Measurements from ENCODE around the gene AGAP3.

Gene AGAP3

GRCh38 chr7:151138153-151138851, 52.0 kb downstream of the AGAP3 start:
- DNase-seq, result no peak

DNA sequence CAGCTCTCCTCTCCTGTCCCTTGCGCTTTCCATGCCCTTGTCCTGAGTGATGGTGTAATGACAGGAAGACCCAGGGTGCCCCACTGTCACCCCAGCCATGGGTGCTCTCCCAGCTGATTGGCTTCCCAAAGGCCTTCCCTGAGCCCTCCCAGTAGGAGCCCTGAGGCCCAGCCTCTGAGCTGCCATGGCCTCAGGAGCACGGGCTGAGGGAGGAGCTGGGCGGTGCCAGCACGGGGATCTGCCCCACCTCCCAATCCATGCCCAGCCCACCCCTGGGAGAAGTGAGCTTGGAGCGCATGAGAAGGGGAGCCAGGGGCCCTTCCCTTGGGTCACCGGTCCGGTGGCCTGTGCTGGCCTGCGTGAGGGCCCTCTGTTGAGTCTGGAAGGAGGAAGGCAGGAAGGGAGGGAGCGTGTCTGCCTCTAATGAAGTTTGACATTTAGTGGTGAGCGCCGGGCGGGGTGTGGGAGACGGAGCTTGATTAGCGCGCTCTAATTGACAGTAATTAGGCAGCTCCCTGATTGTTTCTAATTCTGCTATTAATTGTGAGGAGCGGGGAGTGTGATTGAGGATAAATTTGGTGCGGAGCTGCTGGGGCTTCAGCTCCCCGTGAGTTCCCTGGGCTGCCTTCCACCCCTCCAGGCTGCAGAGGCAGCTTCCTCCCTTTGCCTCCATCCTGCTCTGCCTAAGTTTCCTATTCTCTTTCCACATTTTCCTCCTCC, 53.0 kb downstream of the AGAP3 start:
- DNase-seq, result no peak

DNA sequence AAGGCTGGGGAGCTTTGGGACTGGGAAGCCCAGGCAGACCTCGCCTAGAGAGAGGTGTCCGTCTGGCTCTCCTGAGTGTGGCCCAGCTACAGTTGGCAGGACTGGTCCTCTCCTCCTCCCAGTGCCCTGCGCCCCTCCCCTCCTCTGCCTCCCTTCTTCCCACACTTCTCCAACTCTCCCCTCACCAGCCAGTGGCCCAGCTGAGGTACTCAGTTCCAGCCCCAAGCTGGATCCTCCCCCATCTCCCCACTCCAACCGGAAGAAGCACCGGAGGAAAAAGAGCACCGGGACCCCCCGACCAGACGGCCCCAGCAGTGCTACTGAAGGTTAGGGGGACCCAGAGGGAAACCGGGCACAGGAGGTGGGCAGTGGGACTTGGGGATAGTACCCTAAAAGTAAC, 53.5 kb downstream of the AGAP3 start:
- DNase-seq, result no peak

- no peak for DNase-seq
Observed at GRCh38 chr7:151140826-151141225, 54.6 kb downstream of the AGAP3 start.

- DNase-seq, result no peak
Observed at GRCh38 chr7:151141311-151141854, 55.1 kb downstream of the AGAP3 start.

GRCh38 chr7:151141855-151142685, 55.8 kb downstream of the AGAP3 start:
- no peak for DNase-seq

GRCh38 chr7:151142686-151143040, 56.4 kb downstream of the AGAP3 start:
- DNase-seq, result no peak

DNA sequence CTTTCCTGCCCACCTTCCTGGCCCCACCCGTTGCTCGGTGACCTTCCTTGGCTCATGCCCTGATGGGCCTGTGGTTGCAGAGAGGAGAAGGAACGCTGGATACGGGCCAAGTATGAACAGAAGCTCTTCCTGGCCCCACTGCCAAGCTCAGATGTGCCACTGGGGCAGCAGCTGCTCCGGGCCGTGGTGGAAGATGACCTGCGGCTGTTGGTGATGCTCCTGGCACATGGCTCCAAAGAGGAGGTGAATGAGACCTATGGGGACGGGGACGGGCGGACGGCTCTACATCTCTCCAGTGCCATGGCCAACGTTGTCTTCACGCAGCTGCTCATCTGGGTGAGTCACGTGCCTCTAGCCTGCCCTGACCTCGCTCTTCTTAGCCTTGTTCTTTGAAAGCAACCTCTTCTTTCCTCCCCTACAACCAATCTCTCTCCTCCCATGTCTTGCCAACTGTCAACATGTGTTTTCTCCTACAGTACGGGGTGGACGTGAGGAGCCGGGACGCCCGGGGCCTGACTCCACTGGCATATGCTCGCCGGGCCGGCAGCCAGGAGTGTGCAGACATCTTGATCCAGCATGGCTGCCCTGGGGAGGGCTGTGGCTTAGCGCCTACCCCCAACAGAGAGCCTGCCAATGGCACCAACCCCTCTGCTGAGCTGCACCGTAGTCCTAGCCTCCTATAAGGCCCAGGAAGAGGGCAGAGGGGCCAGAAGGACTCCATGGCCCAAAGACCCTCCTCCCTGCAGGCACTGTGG, 57.2 kb downstream of the AGAP3 start:
- DNase-seq, result no peak

DNA sequence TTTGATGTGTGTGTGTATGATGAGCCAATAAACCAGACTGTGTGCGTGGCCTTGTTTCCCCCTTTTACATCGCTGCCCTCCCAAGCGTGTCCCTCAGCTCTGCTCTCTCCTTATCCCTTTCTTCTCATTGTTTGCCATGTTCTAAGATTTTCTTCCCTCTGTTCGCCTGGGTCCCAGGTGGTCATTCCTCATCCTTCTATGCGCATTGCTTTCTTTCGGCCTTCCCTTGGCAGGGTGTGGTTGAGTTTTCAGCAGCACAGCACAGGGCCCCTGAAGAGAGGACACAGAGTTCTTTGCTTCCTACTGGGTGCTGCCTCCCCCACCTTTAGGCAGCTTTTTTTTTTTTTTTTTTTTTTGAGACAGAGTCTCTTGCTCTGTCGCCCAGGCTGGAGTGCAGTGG, 58.1 kb downstream of the AGAP3 start:
- DNase-seq, result no peak

GRCh38 chr7:151146761-151147160, 60.5 kb downstream of the AGAP3 start:
- DNase-seq, result no peak

DNA sequence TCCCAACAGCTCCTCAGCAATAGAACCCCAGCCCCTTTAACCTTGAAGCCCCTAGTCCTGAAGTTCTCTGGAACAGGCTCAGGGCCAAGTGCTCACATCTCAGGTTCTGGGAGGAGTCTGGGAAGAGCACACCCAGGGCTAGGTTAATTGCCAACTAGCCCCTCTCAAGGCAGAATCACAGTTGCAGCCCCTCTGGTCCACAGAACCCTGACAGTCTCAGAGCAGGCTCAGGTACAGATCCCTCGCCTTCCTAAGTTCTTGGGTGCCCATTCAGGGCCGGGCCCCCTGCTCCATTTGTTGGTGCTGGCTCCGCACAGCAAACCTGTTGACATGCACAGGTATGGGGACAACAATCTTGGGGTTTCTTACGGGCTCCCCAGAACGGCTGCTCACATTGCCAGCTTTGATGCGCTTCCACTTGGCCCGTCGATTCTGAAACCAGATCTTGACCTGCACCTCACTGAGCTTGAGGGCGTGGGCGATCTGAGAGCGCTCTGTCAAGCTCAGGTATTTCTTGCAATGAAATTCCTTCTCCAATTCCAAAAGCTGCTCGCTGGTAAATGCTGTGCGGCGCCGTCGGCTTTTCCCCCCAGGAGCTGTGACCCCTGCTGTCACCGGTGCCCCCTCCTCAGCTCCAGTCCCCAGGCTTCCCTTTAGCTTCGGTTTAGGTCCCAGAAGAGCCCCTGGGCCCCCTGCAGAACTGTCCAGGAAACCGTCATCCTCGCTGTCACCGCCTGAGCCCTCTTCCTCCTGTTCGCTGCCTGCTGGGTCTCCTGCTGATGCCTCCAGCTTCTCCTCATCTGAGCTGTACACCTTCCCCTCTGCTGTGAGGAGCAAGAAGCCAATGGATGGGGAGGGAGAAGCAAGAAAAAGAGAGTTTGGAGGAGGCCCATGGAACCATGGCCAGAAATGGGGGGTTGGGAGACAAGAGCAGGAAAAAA, 62.3 kb downstream of the AGAP3 start:
- no peak for DNase-seq

DNA sequence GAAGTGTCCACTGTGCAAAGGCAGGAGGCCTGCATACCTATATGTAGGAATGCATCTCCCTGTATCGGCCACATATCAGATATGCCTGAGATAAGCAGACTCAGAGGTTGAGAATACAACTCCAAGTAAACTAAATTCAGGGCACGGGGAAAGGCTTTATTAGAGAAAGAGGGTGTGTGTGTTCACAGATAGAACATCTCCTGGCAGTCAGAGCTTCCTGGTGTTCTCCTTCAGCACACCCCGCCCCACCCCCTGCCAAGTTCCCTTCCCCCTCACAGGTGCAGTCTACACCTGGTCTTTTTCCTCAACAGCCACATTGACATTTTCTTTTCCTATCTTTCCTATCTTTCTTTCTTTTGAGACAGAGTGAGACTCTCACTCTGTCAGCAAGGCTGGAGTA, 64.1 kb downstream of the AGAP3 start:
- no peak for DNase-seq

GRCh38 chr7:151152643-151153513, 66.6 kb downstream of the AGAP3 start:
- no peak for DNase-seq

- DNase-seq, result no peak
Observed at GRCh38 chr7:151157645-151158329, 71.5 kb downstream of the AGAP3 start.

DNA sequence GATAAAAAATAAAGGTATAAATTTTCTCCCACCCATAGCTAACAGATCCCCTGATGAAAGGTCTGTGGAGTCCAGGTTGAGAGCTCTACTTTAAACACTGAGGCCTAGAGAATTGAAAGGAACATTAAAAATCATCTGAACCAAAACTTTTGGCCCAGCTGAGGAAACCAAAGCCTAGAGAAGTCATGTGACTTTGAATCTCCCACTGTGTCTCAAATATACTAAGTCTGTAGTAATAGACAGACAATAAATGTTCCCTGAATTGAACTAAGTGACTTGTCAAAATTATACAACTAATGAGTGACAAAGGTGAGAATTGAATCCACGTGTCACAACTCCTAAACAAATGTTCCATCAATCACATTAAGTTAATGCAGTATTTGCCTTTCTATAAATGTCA, 75.5 kb downstream of the AGAP3 start:
- DNase-seq, result no peak

DNA sequence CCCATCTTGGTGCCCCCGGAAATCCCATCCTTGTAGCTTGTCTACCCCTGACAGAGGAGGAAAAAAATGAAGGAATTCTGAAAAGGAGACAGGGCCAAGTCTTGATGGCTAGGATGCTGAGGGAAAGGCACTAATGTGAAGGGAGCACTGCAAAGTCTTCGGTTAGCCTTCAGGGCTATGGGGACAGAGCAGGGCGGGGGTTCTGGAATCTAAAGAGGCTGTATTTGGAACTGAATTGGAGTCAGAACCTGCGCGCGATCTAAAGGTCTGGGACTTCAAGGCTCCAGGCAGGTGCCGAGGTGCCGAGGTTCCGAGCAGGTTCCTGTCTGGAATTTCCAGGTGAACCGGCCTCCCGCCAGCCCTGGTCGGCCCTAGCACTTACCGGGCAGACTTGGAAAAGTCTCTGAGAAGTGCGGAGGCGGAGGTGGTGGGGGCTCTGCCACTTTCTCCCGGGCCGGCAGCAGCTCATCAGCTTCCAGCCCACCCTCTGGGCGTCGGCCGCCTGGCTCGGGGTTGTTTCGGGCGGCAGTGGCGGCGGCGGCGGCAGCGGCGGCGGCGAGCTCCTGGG, 80.4 kb downstream of the AGAP3 start:
- no peak for DNase-seq

DNA sequence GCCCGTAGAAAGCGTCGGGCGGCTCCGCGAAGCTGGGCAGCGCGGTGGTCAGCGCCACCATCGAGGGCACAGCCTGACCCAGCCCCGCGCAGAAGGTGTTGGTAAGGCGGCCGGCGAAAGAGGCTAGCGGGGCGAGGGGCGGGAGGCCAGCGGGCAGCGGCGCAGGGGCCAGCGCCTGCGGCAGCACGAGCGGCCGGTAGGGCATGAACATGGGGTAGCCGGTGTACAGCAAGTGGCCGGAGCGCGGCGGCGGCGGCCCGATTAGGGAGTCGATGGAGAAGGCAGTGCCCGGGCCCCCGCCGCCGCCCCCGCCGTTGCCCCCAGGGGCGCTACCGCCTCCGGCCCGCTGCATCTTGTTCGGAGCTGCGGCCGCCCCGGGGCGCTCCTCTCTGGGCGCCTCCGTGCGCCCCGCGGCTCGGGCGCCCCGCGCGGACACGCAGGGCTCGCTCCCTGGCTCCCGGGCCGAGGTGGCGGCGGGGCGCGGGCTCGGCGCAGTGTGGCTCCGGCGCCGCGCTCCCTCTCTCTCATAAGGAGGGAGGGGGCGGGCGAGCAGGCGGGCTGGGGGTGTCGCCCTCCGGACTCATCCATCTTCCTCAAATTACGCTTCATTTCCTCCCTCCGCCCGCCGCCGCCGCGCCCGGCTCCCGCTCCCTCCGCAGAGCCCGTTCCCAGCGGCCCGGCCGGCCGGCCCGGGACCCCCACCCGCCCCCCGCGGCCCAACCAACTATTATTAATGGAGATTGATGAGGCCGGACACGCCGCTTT, 81.1 kb downstream of the AGAP3 start, which contains the start of gene GBX1:
Gene GBX1, minus strand, starts transcription at position 498 of the 765 bp plus-strand sequence. Its CDS starts 146 bp downstream, at position 352.
- DNase-seq, result no peak

DNA sequence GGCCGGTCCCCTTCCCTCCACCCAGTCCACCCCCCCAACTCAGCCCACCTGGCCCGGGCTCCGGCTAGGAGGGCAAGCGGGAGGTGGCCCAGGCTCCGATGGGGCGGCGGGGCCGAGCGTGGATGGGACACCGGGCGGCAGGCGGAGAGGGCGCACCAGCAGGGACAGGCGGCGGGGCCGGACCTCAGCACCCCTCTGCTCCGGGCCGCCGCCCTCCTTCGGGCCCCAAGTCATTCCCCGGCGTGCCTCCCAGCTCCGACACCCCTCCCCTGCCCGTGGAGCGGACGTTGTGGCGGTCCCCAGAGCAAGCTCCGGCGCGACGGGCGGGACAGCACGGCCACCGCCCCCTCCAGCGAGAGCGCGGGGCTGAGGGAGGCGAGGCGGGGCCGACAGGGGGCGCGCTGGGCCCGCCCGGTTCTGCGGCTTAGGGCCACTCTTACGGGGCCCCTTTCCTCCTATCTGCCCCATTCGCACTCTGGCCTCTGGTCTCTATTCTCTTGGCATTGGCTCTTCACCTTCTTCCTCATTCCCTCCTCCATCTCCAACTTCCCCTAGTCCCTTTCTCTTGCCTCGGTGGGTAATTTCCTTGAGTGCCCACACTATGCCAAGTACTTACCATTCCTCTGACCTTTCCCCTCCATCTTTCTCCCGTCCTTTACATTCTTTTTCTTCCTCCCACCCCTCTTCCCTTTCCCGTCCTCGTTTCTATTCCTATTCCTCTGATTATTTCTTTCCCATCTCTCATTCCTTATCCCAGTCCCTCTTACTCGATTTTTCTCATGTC, 81.9 kb downstream of the AGAP3 start:
- no peak for DNase-seq
